ENCODE results near the gene AP2M1. TPM values are rescaled to one million over a fixed set of nuclear protein-coding genes. Genes with fewer than 3 reads are reported as not detected.

The AP2M1 gene
- total RNA-seq, 2 donors from 2014 or later = 53.4 to 70.9 TPM

DNA sequence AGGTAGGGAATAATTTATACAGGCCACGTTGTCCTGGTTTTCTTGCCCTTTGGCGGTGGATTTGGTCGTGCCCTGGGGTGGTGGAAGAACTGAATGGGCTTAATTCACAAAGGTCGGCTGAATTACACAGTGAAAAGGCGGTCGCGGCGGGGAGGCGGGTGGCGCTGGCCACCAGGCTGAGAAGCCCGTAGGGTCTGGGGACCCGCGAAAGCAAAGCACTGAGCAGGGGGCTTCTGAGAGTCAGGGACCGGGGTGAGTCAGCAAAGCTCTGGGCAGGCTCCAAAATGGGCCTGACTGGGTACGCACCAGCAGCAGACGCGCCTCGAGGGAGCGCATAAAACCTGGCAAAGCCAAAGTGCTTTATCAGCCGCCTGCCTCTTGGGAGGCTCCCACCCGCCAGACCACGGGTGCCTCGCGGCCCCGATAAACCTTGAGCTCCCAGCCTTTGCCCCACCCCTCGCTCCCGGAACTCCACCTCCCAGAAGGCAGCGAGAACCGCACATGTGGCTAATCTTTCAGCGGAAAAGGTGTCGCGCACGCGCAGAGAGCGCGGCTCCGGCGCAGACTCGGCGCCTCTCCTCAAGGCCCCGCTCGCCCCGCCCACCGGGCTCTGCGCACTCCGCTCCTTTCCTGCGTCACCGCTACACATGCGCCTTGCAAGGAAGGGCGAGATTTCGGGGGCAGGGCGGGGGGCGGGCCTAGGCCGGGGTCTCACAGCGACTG lies 11.0 kb downstream of the AP2M1 start:
- H3K4me3 ChIP-seq = peak overlapping the region; percentile 31 to 91
- H3K27me3 ChIP-seq = no peaks in the 10 kb centered on the region
- WGBS, 2 donors = 2 to 12% methylated on average over 8 to 55 of the region's 55 CpGs
- H3K9me3 ChIP-seq = no peaks in the 10 kb centered on the region
- H3K27ac ChIP-seq = peak overlapping the region; percentile 69 to 84 (median 81)
- DNase-seq = peak; percentile 99 to 100 (median 100)
- TF ChIP-seq, protein P1, sequence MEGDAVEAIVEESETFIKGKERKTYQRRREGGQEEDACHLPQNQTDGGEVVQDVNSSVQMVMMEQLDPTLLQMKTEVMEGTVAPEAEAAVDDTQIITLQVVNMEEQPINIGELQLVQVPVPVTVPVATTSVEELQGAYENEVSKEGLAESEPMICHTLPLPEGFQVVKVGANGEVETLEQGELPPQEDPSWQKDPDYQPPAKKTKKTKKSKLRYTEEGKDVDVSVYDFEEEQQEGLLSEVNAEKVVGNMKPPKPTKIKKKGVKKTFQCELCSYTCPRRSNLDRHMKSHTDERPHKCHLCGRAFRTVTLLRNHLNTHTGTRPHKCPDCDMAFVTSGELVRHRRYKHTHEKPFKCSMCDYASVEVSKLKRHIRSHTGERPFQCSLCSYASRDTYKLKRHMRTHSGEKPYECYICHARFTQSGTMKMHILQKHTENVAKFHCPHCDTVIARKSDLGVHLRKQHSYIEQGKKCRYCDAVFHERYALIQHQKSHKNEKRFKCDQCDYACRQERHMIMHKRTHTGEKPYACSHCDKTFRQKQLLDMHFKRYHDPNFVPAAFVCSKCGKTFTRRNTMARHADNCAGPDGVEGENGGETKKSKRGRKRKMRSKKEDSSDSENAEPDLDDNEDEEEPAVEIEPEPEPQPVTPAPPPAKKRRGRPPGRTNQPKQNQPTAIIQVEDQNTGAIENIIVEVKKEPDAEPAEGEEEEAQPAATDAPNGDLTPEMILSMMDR (IDR thresholded peaks at IDR 0.05) = no peak
- no peak for TF ChIP-seq POLR2A (IDR thresholded peaks at IDR 0.05)
- intact Hi-C loops (cut with DNase I) = no loop called here
- H3K4me1 ChIP-seq = peaks cover 21% of the 10 kb centered on the region
- peak; percentile 98 for ATAC-seq
- H3K36me3 ChIP-seq (replicated peaks in 1 of 2; ENCODE audit: insufficient read depth in 1 of 2, low read depth in 2 of 2) = peaks cover 16 to 44% of the 10 kb centered on the region in 2 donors

DNA sequence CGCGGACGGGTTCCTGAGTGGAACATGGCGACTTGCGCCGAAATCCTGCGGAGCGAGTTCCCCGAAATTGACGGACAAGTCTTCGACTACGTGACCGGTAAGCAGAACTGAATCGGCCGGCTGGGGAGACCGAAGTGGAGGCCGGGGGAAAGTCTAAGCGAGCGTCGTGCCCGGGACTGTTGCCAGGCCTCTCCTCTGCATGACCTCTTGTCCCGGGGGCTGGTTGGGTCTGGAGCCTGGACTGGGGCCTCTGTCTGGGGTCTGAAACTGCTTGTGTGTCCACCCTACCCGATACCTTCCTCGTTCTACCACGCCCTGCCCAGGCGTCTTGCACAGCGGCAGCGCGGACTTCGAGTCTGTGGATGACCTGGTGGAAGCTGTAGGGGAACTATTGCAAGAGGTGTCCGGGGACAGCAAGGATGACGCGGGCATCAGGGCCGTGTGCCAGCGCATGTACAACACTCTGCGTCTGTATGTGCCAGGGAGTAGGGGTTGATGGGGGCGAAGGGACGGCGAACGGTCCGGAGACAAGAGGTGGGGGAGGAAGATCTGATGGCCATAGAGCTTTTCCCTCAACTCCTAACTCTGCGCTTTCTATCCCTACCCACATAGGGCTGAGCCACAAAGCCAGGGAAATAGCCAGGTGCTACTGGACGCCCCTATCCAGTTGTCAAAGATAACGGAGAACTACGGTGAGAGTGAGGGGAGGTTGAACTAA lies 11.7 kb downstream of the AP2M1 start, which contains the start of gene ABCF3:
ABCF3 (plus strand) TSS at position 16 of the 718 bp plus-strand sequence; CDS start at position 25, 9 bp downstream.
- peak within 1 kb of the TSS; percentile 31 to 91 for H3K4me3 ChIP-seq
- H3K4me1 ChIP-seq = peaks cover 21% of the 10 kb centered on the region
- 0 to 1% methylated on average over 42 to 45 of the region's 45 CpGs for WGBS, 2 donors
- no peaks in the 10 kb centered on the region for H3K9me3 ChIP-seq
- peaks cover 16 to 44% of the 10 kb centered on the region in 2 donors for H3K36me3 ChIP-seq (replicated peaks in 1 of 2; ENCODE audit: insufficient read depth in 1 of 2, low read depth in 2 of 2)
- DNase-seq (peak in 2 of 4 donors; percentile 55 to 58), ATAC-seq (peak; percentile 18)
- intact Hi-C loops (cut with DNase I) = no loop called here
- peak within 1 kb of the TSS; percentile 69 to 84 (median 81) for H3K27ac ChIP-seq
- no peaks in the 10 kb centered on the region for H3K27me3 ChIP-seq
- TF ChIP-seq POLR2A (IDR thresholded peaks at IDR 0.05) = peak; percentile 39 to 89 (median 79)
- TF ChIP-seq, protein P1 (IDR thresholded peaks at IDR 0.05) = no peak

DNA sequence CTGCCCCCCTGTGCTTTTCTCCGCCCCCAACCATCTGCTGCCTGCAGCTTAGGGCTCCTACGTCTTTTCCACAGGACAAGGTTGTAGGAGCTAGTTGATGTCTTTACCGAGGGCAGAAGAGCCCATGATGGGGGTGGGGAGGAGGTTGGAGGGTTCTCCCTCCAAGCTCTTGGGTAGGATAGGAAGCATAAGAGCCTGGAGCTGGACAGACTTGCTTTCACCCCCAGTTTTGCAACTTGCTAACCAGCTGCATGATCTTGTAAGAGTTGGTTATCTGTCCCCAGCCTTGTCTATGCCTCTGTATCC lies 12.2 kb downstream of the AP2M1 start:
- Histone ChIP-seq H3K27me3 (no peaks in the 10 kb centered on the region), H3K4me3 (peak overlapping the region; percentile 31 to 91), H3K36me3 (replicated peaks in 1 of 2; ENCODE audit: insufficient read depth in 1 of 2, low read depth in 2 of 2) (peaks cover 14 to 40% of the 10 kb centered on the region in 2 donors), H3K9me3 (no peaks in the 10 kb centered on the region), H3K27ac (peak overlapping the region; percentile 61 to 84 (median 81)), H3K4me1 (peaks cover 21% of the 10 kb centered on the region)
- TF ChIP-seq, protein P1 (IDR thresholded peaks at IDR 0.05) = no peak
- no peak for TF ChIP-seq POLR2A (IDR thresholded peaks at IDR 0.05)
- intact Hi-C loops (cut with DNase I) = no loop called here
- DNase-seq (no peak), ATAC-seq (no peak)
- 0 to 7% methylated on average over 2 to 3 of the region's 3 CpGs for WGBS, 2 donors

DNA sequence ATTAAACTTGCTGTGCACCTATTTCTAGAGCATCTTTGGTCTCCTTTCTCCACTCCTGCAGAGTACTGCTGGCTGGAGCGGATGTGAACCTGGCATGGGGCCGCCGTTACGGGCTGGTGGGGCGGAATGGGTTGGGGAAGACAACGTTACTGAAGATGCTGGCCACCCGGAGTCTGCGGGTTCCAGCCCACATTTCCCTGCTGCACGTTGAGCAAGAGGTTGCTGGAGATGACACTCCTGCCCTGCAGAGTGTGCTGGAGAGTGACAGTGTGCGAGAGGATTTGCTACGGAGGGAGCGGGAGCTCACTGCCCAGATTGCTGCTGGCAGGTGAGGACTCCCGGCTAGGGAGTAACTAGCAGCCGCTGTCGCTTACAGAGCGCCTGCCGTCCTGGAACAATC lies 13.4 kb downstream of the AP2M1 start:
- peaks cover 20 to 34% of the 10 kb centered on the region in 2 donors for H3K36me3 ChIP-seq (replicated peaks in 1 of 2; ENCODE audit: insufficient read depth in 1 of 2, low read depth in 2 of 2)
- no peak overlapping the region for H3K4me3 ChIP-seq
- no peaks in the 10 kb centered on the region for H3K9me3 ChIP-seq
- intact Hi-C loops (cut with DNase I) = no loop called here
- DNase-seq = no peak
- TF ChIP-seq POLR2A (IDR thresholded peaks at IDR 0.05) = no peak
- TF ChIP-seq, protein P1 (IDR thresholded peaks at IDR 0.05) = no peak
- H3K4me1 ChIP-seq = peaks cover 21% of the 10 kb centered on the region
- 84 to 88% methylated on average over 17 of the region's 17 CpGs for WGBS, 2 donors
- H3K27ac ChIP-seq = no peak overlapping the region
- no peaks in the 10 kb centered on the region for H3K27me3 ChIP-seq
- no peak for ATAC-seq

Data from body of pancreas (tissue), 4 donors.